Stomach (tissue), 4 donors: ENCODE measurements around the gene EDARADD.

Experiments
- CTCF ChIP-seq, 7 experiments: fragments of 450-650 bp in 4 of 7; fragments of 200-600 bp in 3 of 7; sonication (generic) in 3 of 7; IDR thresholded peaks; one replicate each; pipeline ENCODE4 v1.5.1; 2016 to 2019; ENCODE audit warnings: antibody characterized with exemption in 7 of 7, control low read depth in 2 of 7, mild to moderate bottlenecking in 1 of 7
- POLR2A ChIP-seq, 4 donors: fragments of 450-650 bp; IDR thresholded peaks; one replicate each; pipeline ENCODE4 v1.6.1; 2016; ENCODE audit warnings: antibody characterized with exemption in 4 of 4, control low read depth in 2 of 4, mild to moderate bottlenecking in 1 of 4, moderate library complexity in 1 of 4
- POLR2AphosphoS5 ChIP-seq, 3 donors: sonication (generic); formaldehyde crosslinking; IDR thresholded peaks; one replicate each; pipeline ENCODE4 v1.6.1; 2016; ENCODE audit warnings: antibody characterized with exemption in 3 of 3

- TF ChIP-seq CTCF (IDR thresholded peaks at IDR 0.05) (no peak), POLR2A (IDR thresholded peaks at IDR 0.05) (no peak), POLR2AphosphoS5 (IDR thresholded peaks at IDR 0.05) (no peak)
Measured at GRCh38 chr1:236468625-236469024, 74.5 kb downstream of the EDARADD start.
